Activated CD8-positive, alpha-beta memory T cell treated with anti-CD3 and anti-CD28 coated beads for 48 hours (primary cell): Measurements from ENCODE around the gene CD99L2.

ENCODE experiments used
- DNase-seq, 3 experiments: peaks; one replicate each; pipeline ENCODE4 v3.0.0-alpha.2; 2020; ENCODE audit warnings: low read depth in 2 of 3, low spot score in 2 of 3

The CD99L2 gene

DNA sequence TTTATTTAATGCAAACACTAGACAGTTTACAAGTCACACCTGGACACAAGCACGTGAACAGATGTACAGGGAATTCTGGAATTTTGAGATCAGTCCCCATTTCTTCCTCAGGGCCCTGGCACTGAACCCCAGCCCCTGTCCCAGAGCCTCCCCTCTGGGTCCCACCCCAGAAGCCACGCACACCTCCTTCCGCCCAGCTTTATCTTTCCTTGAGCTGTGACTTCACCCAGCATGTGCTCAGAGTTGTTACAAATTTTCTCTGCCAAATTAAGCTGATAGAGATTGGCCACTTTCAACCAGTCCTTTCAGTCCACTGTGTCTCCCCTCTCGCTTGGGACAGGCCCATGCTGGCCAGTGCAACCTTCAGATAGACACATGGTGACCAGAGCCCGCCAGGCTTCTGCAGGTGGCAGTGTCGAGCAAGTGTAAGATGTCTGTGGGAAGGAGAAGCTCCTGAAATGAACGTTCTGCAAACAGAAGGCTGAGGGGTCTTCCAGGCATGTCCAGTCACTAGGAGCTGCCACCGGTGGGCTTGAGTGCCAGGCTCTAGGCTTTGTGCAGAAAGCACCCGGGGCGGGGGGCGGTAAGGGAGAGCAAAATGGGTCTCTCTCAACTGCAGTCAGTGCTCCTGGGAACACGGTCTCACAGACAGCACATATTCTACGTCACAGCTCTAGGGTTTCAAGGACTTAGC lies 132.0 kb downstream of the CD99L2 start:
- DNase-seq = no peak

DNA sequence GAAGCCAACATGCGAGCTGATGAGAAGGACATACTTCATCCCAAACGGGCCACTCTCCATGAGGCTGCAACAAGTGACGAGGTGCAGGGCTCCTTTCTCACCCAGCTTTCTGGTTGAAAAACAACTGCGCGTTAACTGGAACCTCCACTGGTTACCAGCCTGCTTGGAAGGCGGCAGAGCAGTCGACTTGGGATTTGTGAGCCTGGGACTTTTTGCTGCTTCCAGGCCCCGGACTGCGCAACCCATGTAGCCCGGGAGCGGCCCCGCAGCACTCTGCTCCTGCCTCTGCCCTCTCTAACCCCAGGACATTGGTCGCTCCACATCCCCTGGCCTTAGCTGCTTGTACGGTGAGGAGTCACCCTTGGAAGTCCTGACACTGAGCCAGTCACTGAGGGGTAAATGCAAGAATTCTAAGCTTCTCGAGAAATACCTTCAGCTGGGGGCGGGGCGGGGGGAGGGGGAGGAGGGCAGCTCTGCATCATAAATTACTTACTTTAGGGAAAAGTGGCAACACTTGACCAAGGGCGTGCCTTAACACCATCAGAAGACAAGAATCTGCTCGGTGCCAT lies 132.6 kb downstream of the CD99L2 start:
- no peak for DNase-seq

DNA sequence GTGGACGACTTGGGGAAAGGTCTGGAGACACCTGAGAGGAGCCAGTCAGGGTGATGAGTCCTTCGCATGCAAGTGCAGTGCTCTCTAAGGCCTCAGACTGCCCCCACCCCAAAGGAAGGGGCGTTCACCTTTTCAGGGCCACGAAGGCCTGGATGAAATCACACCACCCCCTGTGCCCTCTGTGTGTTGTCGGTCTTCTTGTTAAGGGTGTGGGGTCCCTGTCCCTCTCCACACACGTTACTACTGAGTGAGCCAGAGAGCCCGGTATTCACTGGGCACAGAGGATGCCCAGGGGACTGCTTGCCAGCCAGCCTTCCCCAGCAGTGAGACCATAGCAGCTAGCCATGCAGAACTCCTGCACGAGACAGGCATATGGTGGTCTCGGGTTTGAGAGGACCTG lies 133.2 kb downstream of the CD99L2 start:
- no peak for DNase-seq

DNA sequence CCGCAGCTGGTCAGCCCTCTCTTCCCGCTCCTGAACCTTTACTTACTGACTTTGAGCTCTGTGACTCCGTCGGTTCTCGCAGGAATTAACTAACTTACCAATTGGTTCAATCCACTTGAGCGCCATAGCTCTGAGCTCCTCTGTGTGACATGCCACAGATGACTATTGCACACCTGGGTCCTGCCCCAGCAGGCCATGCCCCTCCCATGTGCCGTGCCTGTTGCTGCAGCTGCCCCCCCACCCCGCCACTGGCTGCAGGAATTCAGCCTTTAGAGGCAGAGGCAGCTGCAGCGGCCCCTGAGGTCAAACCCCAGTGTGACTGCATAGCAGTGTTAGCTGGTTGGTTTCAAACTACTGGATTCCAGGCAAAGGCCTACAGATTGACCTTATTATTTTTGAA lies 134.7 kb downstream of the CD99L2 start:
- DNase-seq = no peak

DNA sequence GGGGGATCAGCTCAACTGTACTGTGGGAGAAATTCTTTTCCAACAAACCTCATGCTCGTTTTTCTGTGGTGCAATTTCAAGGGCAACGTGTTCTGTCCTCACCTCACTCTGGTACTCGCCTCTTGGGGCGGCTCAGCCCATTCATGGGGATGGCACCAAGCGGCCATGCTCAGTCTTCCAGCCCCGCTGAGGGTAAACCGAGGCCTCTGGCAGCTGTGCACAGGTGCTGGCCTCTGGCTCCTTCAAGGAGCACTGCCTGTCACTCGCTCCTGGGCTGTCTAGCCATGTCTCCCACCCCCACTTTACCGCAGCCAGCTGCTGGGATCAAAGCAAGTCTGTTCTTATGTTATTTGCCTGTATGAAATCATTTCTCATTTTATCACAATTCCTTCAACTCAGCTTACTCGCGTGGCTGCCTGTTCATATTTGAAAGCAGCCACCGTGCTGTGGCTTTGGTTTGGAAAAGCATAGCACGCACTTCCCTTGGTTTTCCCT lies 135.1 kb downstream of the CD99L2 start:
- no peak for DNase-seq

DNA sequence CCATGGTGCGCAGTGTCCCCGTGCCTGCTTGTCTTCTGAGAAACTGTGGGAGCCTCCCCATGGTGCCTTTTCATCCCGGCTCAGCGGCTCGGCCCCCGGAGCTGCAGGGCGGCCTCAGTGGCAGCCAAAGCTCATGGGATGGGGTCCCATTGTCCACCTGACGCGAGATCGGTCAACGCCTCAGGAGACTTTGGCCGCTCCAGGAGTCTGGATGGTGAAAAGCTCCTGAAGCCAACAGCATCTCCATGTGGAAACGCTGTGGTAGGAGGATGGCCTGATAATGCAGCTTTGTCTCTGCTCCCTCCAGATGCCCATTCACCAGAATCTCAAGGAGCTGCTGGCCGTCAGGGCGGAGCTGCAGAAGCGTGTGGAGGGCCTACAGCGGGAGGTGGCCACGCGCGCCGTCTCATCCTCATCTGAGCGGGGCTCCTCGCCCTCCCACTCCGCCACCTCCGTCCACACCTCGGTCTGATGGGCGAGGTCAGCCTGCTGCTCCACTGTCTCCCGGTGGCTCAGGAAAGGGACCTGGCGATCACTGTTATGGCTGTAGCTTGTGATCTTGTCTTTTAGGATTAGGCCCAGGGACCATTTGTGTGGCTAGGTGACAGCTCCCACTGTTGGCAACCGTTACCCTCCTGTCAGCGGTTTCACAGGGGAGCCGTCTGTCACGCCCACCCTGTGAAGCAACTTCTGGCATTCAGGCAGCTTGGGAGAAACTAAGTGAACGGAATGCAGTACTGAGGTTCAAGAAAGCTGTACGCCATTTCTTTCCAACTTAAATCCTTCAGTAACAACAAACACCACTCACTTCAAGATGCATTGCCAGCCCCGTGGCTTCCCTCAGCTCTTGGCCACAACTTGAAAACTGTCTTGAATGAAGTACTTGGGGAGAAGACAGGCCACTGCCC lies 136.0 kb downstream of the CD99L2 start:
- DNase-seq = no peak

DNA sequence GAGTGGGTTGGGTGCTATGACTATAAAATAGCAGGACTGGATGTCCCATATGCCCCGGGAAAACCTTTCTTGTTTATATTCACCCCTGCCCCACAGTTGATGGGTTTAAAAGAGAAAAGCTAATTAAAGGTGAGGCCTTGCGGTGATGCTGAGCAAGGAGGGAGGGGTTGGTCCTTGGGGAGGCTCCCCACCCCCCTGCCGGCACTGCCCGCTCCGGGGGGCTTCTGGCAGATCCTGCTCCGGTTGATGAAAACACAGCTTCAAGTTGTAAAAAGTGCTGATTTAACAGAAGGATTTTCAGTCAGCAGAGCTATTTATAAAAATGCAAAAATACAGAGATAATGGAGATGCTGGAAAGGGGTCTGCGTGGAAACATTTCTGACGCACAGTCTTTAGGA lies 136.7 kb downstream of the CD99L2 start:
- no peak for DNase-seq

DNA sequence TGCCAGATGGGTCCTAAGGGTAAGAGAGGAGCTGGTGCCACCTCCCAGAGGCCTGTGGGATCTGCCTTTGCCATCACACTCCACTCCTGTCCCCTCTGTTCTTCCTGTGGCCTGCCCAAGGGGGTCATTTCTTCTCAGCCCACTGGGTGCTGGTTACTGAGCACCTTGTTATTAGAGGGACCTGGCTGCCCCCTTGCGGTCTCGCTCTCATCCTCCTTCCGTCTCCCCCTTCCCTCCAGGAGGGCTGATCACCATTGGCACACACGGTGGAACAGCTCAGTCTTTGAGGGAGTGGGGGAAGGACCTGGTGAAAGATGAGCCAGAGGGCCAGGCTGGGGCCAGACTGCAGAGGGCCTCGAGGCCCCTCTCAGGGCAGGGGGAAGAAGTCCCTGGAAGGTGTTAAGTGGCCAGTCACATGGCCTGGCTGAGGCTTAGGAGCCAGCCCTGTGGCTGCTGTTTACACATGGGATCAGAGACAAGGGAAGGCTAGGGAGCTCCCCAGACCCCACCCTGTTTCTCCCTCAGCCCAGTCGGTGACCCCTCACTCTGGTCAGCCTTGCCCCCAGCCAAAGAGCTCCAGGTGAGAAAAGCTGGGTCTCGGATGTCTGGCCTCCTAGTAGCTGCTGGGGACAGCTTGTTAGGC lies 137.2 kb downstream of the CD99L2 start:
- no peak for DNase-seq

DNA sequence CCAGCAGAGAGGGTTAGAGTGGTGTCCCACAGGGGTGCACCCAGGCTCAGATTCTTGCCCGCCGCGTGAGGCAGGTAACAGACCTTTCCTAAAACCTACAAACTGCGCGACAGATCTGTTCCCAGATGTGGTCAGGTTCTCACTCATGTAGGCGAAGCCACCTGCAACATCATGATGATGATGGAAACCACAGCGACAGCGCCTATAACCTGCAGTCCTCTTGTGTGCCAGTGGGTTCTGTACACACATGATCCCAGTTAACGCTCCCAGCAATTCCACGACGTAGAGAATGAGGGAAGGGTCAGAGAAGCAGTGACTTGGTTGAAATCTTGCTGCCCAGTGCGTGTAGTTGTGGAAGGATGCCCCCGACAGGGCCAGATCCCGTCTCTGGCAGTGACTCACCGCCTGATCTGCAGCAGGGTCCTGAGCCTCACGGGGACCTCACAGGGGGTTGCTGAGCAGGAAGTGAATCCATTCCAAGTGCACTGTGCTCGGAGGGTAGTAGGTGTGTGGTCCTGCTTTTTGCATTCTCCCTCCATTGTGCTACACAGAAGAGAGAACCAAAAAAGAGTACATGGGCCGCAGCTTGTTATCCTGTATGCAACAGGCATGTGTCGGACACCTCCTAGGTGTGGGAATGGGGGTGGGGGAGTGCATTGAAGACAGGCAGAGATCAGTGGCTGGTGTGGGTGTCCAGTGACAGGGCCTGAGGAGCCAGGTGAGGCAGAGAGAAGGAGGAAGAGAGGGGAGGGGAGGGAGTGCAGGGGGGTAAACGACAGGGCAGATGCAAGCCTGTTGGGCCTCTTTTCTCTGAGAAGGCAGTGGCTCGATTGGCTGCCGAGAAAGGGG lies 138.7 kb downstream of the CD99L2 start:
- no peak for DNase-seq

DNA sequence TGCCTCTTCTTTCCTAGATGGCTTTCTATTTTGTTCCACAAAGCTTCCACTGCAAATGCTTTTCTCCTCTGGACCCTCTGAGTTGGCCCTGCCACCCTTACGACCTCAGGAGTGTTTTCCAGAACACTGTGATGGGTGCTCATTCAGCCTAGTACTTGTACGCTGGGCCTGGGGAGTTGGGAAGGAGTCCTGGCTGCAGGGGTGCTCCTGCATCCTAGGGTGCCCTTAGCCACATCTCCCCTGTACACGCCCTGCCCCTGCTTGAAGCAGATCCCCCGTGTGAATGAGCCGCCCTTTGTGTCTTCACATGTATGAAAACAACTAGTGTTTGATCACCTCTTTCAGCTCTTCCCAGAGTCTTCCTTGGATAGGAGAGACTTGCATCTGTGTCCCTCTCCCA lies 141.1 kb downstream of the CD99L2 start:
- no peak for DNase-seq

DNA sequence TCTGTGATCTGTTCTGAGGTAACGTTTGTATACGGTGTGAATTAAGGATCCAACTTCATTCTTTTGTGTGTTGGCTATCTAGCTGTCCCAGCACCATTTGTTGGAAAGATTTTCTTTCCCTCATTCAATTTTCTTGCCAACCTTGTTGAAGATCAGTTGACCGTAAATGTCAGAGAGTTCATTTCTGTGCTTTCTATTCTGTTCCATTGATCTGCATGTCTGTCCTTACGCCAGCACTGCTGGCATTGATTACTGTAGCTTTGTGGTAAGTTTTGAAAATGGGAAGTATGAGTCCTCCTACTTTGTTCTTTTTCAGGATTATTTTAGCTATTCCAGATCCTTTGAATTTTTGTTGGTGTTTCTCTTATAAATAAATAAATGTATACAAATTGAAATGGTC lies 144.5 kb downstream of the CD99L2 start:
- DNase-seq = no peak

DNA sequence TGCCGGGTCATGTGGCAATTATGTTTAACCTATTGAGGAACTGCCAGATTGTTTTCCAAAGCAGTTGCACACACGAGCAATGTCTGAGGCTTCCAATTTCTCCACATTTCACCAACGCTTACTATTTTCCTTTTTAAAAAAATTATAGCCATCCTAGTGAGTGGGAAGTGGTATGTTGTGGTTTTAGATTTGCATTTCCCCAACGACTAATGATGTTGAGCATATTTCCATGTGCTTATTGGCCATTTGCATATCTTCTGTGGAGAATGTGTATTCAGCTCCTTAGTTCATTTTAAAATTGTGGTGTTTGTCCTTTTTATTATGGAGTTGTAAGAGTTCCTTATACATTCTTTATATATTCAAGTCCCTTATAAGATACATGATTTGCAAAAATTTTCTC lies 145.1 kb downstream of the CD99L2 start:
- DNase-seq = no peak

DNA sequence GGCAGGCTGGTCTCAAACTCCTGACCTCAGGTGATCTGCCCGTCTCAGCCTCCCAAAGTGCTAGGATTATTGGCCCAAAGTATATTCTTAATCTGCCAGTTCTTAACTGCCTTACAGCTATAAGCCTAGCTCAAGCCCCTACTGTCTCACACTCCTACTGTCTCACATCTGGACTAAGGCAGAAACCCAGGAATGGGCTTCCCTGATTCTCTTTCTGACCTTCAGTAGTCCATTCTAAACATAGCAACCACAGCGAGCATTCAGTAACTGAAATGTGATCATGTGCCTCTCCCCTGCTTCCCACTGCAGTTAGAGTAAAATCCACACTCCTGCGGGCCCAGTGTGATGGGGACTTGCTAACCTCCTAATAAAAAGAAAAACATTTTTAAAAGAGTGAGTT lies 146.3 kb downstream of the CD99L2 start:
- DNase-seq = no peak

DNA sequence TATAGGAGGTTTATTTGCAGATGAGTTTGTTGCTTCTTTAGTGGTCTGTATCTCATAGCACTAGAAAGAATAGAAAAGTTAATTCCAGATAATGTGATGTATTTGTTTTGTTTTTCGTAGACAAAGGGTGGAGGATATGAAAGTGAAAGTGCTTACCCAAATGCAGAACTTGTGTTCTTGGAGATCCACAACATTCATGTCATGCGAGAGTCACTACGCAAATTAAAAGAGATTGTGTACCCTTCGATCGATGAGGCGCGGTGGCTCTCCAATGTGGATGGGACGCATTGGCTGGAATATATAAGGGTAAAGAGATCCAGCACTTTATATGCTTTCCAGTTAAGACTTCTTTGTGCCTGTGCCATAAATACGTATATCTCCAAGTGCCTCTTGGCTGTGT lies 162.0 kb downstream of the CD99L2 start:
- no peak for DNase-seq

DNA sequence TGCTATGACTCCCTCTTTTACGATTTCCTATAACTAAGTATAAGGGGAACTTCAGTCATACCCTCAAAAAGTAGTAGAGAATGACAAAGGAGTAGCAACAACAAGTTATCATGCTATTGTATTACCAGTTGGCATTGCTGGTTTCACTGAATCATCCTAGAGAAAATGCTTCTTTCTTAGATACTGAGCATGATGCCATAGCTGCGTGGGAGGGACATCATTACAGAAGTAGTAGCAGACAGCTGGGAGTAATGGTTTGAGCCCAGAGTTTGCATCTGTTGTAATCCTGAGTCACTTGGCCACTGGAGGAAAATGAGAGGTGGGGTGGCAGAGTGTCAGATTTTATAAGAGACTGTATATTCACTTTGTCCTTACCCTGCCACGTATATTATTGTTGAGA lies 166.7 kb downstream of the CD99L2 start:
- DNase-seq = peak in 1 of 3 experiments; percentile 8

DNA sequence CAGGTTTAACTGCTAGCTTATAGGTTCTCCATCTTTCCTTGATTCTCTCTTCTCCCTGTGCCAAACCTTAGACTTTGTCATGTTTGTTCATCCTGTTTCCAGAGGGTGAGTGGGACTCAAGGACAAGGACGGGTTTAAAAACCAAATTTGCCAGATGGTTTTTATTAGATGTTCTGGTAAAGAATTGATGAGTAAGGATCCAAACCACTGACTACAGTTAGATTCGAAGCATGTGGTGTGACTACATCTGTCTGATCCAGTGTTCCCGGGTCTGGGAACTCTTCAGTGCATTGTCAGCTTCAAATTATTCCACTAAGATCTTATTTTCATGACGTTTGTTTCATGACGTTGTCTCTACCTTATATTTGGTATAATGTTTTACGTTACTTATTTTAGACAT lies 167.7 kb downstream of the CD99L2 start:
- no peak for DNase-seq

DNA sequence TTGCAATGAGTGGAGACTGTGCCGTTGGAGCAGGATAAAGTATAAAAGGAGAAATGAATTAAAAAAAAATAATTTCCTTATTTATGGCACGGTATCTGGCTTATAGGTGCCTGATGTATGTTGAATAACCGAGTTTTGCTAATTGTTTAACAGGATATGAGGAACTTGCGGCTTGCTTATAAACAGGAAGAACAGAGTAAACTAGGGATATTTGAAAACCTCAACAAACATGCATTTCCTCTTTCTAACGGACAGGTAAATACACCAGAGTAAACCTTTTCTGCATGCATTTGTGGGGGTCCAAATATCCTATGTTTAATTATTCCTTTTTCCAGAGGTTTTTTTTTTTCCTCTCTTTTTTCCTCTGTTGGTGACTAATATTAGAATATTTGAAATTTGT lies 168.5 kb downstream of the CD99L2 start:
- DNase-seq = no peak

DNA sequence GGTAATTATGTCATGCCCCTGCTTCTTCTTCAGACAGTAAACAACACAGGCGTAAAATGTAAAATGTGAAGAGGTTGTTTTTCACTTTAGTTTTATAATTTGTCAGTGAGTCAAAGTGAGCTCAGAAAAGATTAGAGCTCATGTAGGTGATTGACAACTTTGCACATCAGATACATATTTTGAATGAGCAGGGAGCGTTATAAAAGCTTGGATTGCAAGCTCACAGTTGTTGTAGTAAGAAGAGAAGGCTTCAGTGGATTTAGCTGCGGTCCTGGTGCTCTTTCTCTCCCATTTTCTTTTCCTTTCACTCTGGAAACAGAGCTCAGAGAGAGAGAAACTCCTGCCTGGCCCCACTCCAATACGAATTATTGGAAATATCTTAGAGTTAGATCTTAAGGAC lies 178.8 kb downstream of the CD99L2 start:
- DNase-seq = no peak
